CD4-positive, alpha-beta T cell treated with Interleukin-15 for 4 hours (primary cell): Measurements from ENCODE around the gene GPR141.
"Not testable (repeated sequence)": the region's sequence is repeated elsewhere in the genome, so short reads cannot be mapped to it uniquely, and the experiment has no call there.

Source experiments
- DNase-seq: peaks from one replicate; pipeline ENCODE4 v3.0.0-alpha.2; 2020; ENCODE audit warnings: low spot score

Gene GPR141

DNA sequence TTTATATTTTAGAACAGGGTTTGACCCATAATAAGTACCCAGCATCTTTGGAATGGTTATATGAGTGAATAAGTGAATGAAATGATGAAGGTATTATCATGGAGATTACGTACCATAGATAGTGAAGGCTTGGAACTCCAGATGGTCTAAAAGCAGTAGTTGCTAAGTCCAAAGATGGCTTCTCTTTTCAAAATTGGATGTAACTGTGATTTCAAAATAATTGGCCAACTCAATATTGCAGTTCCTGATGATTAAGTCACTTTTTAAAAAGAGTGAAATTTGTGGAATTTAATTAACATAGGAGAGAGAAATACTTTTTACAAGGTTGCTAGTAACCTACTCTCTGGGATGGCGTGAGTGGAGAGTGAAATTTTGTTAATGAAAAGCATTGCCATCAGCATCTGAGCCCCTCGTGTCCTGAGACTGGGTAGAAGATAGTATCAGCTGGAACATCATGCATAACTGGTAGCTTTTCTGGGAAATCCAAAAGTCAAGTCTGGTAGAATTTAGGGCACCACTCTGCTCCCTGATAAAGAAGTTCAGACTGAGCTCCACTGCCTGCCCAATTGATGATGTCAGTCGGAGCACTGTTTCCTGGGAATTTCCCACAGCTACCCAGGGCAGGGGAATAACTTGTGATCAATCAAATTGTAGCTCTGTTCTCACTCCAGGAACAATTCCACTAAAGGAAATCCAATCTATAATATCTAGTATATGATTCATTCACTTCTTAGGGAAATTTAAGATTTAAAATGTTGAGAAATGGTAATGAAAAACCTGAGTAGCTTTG is 3.2 kb downstream of the GPR141 start:
- DNase-seq, result no peak

DNA sequence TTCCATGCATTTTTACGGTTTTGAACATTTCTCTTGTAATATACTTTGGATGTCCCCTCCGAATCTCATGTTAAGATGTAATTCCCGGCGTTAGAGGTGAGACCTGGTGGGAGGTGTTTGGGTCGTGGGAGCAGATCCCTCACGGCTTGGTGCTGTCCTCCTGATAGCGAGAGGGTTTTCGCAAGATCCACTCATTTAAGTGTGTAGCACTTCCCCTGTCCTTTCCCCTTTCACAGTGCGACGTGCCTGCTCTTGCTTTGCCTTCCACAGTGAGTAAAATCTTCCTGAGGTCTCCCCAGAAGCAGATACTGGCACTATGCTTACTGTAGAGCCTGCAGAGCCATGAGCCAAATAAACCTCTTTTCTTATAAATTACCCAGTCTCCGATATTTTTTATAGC is 6.6 kb downstream of the GPR141 start:
- DNase-seq, result no peak

DNA sequence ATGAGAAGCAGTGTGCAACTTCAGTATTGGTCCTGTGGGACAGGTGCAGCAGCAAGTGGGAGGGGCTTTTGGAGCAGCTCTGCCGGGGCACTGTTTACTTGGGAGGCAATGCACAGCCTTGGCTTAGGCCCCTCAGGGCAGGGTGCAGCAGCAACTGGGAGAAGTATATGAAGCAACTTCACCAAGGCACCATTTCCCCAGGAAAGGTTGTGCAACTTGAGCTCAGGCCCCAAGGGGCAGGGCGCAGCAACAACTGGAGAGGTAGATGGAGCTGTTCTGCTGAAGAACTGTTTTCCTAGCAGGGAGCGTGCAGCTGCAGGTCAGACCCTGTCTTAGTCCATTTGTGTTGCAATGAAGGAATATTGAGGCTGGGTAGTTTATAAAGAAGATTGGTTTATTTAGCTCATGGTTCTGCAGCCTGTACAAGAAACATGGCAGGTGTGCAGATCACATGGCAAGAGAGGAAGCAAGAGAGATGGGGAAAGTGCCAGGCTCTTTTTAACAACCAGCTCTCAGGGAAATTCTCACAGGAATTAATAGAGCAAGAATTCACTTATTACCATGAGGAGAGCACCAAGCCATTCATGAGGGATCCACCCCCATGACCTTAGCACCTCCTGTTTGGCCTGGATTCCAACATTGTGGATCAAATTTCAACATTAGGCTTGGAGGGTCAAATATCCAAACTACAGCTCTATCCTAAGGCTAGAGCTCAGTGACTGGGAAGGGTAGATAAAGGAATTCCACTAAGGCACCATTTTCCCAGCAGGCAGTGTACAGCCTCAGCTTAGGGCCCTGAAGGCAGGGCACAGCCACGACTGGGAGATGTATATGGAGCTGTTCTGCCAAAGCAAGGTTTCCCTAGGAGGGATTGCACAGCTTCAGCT is 10.9 kb downstream of the GPR141 start:
- no peak for DNase-seq

DNA sequence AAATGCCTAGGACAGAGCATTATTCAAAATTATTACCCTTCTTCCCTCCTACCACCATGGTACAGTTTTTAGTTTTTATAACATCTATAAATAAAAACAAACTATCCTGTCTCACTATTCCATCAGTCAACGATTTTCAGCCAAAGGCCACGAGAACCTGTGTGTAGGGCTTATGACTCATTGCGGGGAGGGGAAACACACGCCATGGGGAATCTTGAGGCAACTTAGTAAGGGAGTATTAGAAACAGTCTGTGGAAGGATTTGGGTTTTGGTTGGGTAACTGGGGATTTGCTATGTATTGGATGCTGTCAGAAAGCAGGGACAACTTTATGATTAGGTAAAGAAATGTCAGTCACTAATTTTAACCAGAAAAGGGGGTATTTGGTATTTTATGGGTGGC is 14.7 kb downstream of the GPR141 start:
- no peak for DNase-seq

- no peak for DNase-seq
These were observed 15.2 kb downstream of the GPR141 start for GRCh38 chr7:37698782-37699181.

GRCh38 chr7:37701769-37702168 is 18.2 kb downstream of the GPR141 start:
- DNase-seq, result no peak

DNA sequence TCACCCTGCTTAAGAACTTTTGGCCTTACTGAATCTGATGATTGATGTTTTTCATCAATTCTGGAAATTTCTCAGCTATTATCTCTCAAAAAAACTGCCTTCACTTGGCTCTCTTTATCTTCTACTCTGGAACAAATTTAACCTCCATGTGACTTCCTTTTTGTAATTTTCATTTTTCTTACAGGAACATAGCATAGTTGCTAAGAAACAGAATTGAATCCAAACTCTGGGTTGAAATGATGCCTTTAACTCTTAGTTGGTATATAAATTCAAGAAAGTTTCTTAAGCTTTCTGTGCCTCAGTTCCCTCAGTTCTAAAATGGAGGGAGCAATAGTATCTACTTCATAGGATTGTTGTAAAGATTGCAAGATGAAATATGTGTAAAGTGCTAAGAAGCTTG is 19.8 kb downstream of the GPR141 start:
- DNase-seq, result no peak

DNA sequence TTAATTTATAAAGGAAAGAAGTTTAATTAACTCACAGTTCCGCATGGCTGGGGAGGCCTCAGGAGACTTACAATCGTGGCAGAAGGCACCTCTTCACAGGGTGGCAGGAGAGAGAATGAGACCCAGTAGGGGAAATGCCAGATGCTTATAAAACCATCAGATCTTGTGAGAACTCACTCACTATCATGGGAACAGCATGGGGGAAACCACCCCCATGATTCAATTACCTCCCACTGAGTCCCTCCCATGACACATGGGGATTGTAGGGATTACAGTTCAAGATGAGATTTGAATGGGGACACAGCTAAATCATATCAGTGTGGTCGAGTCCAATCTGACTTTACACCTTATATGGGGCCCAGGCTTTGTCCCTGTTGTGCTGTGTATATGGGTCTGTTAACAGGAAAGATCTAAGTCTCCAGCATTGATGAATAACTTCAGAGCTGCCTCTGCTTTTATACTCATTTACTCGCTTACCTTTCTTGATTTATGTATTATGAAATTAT is 20.8 kb downstream of the GPR141 start:
- DNase-seq, result not testable (repeated sequence)

DNA sequence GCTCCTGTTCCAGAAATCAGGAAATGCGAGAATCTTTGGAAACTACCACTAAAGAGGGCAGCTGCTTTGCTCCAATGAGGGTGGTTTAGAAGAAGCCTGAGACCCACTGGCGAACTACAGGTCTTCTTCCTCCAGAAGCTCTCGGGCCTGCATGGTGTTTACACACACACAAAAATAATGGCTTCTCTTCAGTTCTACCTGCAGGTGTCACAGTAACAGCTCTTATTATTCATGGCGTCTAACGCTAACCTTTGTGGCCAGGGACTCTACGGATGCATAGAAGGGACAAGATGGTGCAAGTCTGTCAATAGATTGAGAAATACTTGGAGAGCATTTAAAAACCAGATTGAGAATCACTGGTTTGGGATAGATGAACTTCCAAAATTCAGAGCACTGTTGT is 22.4 kb downstream of the GPR141 start:
- no peak for DNase-seq

DNA sequence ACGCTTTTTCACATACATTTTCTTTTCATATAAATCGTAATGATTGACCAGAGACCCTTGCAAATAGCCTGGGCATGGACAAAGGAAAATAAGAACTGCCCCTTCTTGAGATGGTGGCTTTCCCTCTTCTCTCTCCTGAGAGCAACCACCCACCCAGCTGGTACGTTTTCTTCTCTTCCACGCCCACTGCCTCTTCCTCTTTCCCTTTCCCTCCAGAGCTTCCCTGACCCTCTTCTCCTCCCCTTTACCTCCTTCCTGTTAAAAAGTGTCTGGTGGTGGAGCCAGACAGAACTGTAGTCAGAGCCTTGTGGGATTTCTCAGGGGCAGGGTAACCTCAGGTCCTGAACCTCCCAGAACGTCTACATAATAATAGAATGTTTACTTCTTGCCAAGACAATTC is 23.2 kb downstream of the GPR141 start:
- DNase-seq, result no peak

DNA sequence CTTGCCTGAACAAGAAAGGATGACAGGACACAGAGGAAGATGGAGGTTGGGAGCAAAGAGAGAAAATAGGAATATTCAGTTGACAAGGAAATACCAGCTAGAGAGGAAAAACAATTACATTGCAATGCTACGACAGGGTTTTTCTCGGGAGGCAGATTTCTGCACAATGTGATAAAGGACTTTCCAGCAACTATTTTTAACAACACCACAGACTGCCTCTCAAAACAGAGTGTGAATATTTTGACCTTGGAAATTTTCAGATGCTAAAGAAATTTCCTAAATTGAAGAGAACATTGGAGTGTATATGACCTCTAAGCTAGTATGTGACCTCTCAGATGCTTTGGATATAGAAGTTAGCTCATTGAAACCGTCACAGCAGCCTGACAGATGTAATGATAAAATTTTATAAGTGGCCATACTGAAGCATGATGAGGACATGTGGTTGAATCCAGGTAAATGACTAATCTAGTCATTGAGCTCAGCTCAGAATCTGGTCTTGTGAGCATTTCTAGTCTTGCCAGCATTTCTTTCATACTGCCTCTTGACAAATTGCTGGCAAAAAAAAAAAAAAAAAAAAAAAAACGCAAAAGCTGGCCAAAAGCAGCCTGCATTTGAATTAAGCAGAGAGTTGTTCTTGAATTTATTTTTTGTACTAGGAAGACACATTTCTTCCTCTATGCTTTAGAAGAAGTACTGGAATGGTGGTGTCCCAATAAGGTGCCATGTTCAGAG is 24.4 kb downstream of the GPR141 start:
- no peak for DNase-seq

DNA sequence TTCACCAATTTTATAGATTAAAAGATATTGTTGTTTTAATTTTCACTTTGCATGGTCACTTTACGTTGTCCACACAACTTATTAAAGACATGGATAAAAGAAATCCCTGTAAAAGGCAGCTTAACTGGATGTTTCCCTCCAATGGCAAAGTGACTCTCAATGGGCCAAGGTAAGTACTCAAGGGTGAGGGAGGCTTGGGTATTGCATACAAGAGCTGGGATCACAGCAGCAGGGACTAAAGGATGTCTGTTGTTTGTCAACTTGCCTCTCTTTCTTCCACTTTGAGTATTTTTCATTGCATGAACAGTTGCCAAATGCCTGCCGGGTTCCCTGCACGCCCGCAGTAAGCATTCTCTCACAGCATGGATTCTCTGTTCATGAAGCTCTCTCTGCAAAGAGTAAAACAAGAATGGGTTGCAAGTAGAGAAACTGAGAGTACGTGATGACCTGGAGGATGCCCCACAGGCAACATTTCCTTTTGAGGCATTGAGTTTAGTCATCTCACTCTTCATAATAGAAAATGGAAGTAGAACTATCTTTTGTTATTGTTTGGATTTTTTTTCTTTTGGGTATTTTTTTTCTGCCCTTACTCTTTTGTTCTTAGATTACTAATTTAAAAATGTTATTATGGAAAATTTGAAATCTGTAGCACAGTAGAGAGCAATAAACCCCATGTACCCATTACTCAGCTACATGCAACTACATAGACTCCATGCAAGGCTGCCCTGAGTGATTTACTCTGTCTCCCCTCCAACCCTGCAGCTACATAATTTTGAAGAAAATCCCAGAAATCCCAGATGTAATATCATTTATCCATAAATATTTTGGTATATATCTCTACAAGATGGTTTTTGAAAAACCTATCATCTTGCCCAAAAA is 26.3 kb downstream of the GPR141 start:
- no peak for DNase-seq

DNA sequence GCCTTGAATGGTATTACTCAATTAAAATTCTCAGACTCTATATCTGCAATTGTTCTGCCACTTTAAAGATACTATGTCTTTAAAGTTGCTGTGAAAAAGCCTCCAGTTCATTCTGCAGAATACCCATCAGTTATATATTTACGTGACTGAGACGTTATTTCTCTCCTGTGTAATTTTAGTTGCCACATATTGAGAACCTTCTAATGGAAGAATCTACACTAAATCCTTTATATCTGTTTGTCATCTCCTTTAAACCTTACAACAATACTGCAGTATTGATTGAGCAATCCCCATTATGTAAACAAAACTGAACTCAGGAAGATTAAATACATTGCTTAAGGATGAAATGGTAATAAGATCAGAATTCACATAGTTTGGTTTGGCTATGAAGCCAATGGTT is 30.0 kb downstream of the GPR141 start:
- no peak for DNase-seq

- no peak for DNase-seq
These were observed 31.0 kb downstream of the GPR141 start for GRCh38 chr7:37714606-37715005.

DNA sequence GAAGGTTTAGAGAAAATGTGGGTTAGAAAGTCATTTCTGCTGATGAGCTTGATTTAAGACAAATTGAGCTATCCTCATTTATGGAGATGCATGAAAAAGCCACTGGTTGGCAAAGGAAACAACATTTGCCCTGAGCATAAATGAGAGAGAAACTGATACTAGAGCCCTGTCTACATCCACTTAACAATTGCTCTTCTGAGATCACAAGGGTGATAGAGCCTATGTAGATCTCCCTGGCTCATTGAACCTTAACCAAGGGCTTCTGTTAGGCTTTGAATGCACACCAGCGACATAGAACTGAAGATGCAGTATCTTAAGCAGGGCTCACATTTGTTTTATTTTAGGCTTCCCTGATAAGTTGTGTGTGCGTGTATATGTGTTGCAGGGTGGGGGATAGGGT is 35.0 kb downstream of the GPR141 start:
- no peak for DNase-seq

GRCh38 chr7:37719077-37719476 is 35.5 kb downstream of the GPR141 start:
- DNase-seq, result no peak

GRCh38 chr7:37724732-37725131 is 41.2 kb downstream of the GPR141 start:
- no peak for DNase-seq

DNA sequence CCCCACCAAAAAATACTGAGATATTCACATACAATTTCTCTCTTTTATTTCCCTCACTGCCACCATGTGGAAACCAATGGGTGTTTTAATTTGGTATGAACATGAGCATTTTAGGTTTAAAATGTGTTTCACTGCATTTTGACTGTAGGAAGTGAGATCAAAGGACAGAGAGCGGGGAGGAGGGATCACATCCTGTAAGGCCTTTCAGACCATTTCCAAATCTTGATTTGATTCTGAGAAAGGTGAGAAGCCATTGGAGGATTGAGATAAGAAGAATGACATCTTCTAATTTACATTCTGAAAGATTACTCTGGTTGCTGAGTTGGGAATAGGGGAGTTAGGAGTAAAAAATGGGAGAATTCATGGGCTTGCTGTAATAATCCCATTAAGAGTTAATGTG is 42.5 kb downstream of the GPR141 start:
- no peak for DNase-seq

GRCh38 chr7:37728747-37729146 is 45.2 kb downstream of the GPR141 start:
- no peak for DNase-seq

- no peak for DNase-seq
These were observed 45.6 kb downstream of the GPR141 start for GRCh38 chr7:37729181-37729580.

DNA sequence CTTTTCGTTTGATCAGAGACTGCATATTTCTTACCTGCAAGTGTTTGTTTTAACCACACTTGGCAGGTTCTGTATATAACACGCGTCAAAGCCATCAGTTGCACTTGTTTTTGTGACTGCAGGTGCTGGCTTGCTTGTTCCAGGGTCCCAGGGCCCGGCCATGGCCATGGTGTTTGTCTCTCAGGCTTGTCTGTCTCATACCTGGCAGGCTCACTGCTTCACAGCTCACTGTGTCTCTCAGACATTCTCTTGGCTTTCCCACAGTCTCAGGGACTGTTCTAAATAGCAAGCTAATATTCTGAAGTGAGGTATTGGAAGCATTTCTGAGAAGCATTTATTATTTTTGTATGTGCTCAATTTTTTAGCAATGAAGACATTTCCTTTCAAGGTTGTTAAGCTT is 46.9 kb downstream of the GPR141 start:
- no peak for DNase-seq
